H1 (cell line): ENCODE data around the gene LFNG. TPM values are rescaled to one million over a fixed set of nuclear protein-coding genes. Genes with fewer than 3 reads are reported as not detected.

Experiments
- CTCF ChIA-PET: fragments of 300-600 bp; sonication (Branson Sonifier 250); formaldehyde crosslinking; loops from one replicate; lab custom pipeline; 2021; ENCODE audit not compliant: partially characterized antibody; lab: Charles Lee
- POLR2A ChIA-PET: fragments of 300-600 bp; sonication (Branson Sonifier 250); formaldehyde crosslinking; loops from one replicate; lab custom pipeline; 2021; ENCODE audit warnings: inconsistent platforms; ENCODE audit not compliant: partially characterized antibody; lab: Charles Lee
- DNase-seq, 2 experiments: peaks; one replicate each; pipeline versions ENCODE4 v3.0.0 to v3.0.0-alpha.2; 2010 to 2022; ENCODE audit warnings: low spot score in 2 of 2, low read depth in 1 of 2, mixed read lengths in 1 of 2
- FAIRE-seq: peaks from 2 replicates; lab custom pipeline; 2011; peaks lifted over from hg19 to GRCh38; lab: Jason Lieb, UNC
- H2AFZ ChIP-seq: 2 replicates; pipeline ENCODE4 v1.8.1; 2012; ENCODE audit warnings: low read length, inconsistent platforms
- H2AK5ac ChIP-seq: 2 replicates; pipeline ENCODE4 v1.6.1; 2013; ENCODE audit warnings: low read depth, low read length
- H2BK120ac ChIP-seq: replicated peaks from 2 replicates; pipeline ENCODE3; 2013; ENCODE audit warnings: low read depth, low read length, inconsistent platforms
- H2BK12ac ChIP-seq: 2 replicates; pipeline ENCODE4 v1.6.1; 2013; ENCODE audit warnings: low read depth, low read length
- H2BK15ac ChIP-seq: 2 replicates; pipeline ENCODE4 v1.6.1; 2013; ENCODE audit warnings: low read length
- H2BK20ac ChIP-seq: 2 replicates; pipeline ENCODE4 v1.6.1; 2013; ENCODE audit warnings: low read length
- H2BK5ac ChIP-seq: 2 replicates; pipeline ENCODE4 v1.6.1; 2013; ENCODE audit warnings: low read depth, low read length
- H3K14ac ChIP-seq: 2 replicates; pipeline ENCODE4 v1.6.1; 2013; ENCODE audit warnings: inconsistent platforms; ENCODE audit not compliant: insufficient read length
- H3K18ac ChIP-seq: 2 replicates; pipeline ENCODE4 v1.6.1; 2013; ENCODE audit warnings: low read length; ENCODE audit errors: extremely low read depth
- H3K23ac ChIP-seq: 2 replicates; pipeline ENCODE4 v1.6.1; 2013; ENCODE audit warnings: inconsistent platforms; ENCODE audit not compliant: insufficient read length
- H3K23me2 ChIP-seq: 2 replicates; pipeline ENCODE4 v1.6.1; 2013; ENCODE audit warnings: low read depth, low read length
- H3K27ac ChIP-seq: 2 replicates; pipeline ENCODE4 v1.6.1; 2011; ENCODE audit warnings: low read depth, low read length, inconsistent platforms
- H3K27me3 ChIP-seq, 4 experiments: replicated peaks in 1 of 4; 1 replicate in 1 of 4; 2 replicates in 3 of 4; pipeline versions ENCODE4 v1.6.1 to v1.8.1; 2011 to 2013; ENCODE audit warnings: low read length in 3 of 4, mild to moderate bottlenecking in 3 of 4, inconsistent platforms in 2 of 4, mixed read lengths in 2 of 4, moderate library complexity in 1 of 4; ENCODE audit not compliant: control insufficient read depth in 3 of 4, insufficient read depth in 3 of 4; ENCODE audit errors: extremely low read depth in 1 of 4
- H3K36me3 ChIP-seq, 4 experiments: 2 replicates each; pipeline versions ENCODE4 v1.6.1 to v1.8.1; 2011 to 2013; ENCODE audit warnings: mild to moderate bottlenecking in 4 of 4, low read length in 3 of 4, moderate library complexity in 2 of 4, control low read depth in 1 of 4, inconsistent platforms in 1 of 4; ENCODE audit not compliant: insufficient read depth in 4 of 4, control insufficient read depth in 2 of 4
- H3K4ac ChIP-seq: replicated peaks from 2 replicates; pipeline ENCODE3; 2013; ENCODE audit warnings: low read length, low read depth, mixed read lengths, inconsistent platforms; ENCODE audit not compliant: insufficient read length
- H3K4me1 ChIP-seq, 4 experiments: replicated peaks in 1 of 4; 1 replicate in 1 of 4; 2 replicates in 3 of 4; pipeline versions ENCODE4 v1.6.1 to v1.8.1; 2011 to 2013; ENCODE audit warnings: low read length in 3 of 4, inconsistent platforms in 2 of 4, mixed read lengths in 1 of 4; ENCODE audit not compliant: insufficient read depth in 4 of 4, control insufficient read depth in 3 of 4
- H3K4me2 ChIP-seq, 2 experiments: 2 replicates each; pipeline versions ENCODE4 v1.6.1 to v1.8.1; 2011 to 2013; ENCODE audit warnings: low read depth in 2 of 2, low read length in 2 of 2, control low read depth in 1 of 2, inconsistent platforms in 1 of 2, mild to moderate bottlenecking in 1 of 2; ENCODE audit not compliant: insufficient read depth in 1 of 2
- H3K4me3 ChIP-seq, 4 experiments: fragments of 200-600, 300-600 bp in 1 of 4; sonication (generic), shearing (Covaris generic), sonication (Bioruptor Twin) in 1 of 4; 2 replicates each; pipeline versions ENCODE4 v1.5.1 to v1.8.1; 2011 to 2016; ENCODE audit warnings: low read length in 4 of 4, low read depth in 3 of 4, control low read depth in 2 of 4, inconsistent platforms in 2 of 4, mild to moderate bottlenecking in 2 of 4, mixed read lengths in 1 of 4, moderate library complexity in 1 of 4; ENCODE audit not compliant: insufficient read depth in 2 of 4; ENCODE audit errors: extremely low read depth in 1 of 4
- H3K56ac ChIP-seq: replicated peaks from 2 replicates; pipeline ENCODE3; 2013; ENCODE audit warnings: low read depth, mild to moderate bottlenecking, mixed read lengths, low read length, inconsistent platforms; ENCODE audit not compliant: insufficient read length
- H3K79me1 ChIP-seq: 2 replicates; pipeline ENCODE4 v1.6.1; 2013; ENCODE audit warnings: low read depth, low read length, control low read depth
- H3K79me2 ChIP-seq, 2 experiments: 2 replicates each; pipeline versions ENCODE4 v1.6.1 to v1.8.1; 2012 to 2013; ENCODE audit warnings: low read length in 2 of 2, mild to moderate bottlenecking in 2 of 2, inconsistent platforms in 1 of 2; ENCODE audit not compliant: insufficient read depth in 2 of 2, control insufficient read depth in 1 of 2
- H3K9ac ChIP-seq, 4 experiments: replicated peaks in 1 of 4; 1 replicate in 1 of 4; 2 replicates in 3 of 4; pipeline versions ENCODE4 v1.6.1 to v1.8.1; 2011 to 2013; ENCODE audit warnings: low read depth in 3 of 4, low read length in 3 of 4, control low read depth in 2 of 4, mild to moderate bottlenecking in 2 of 4, moderate library complexity in 2 of 4, inconsistent platforms in 1 of 4; ENCODE audit errors: extremely low read depth in 1 of 4
- H3K9me3 ChIP-seq, 2 experiments: 2 replicates each; pipeline versions ENCODE4 v1.6.1 to v1.8.1; 2012 to 2013; ENCODE audit warnings: mild to moderate bottlenecking in 2 of 2, moderate library complexity in 2 of 2, control low read depth in 1 of 2, inconsistent platforms in 1 of 2, low read depth in 1 of 2, low read length in 1 of 2, mixed read lengths in 1 of 2; ENCODE audit not compliant: insufficient read depth in 2 of 2
- H4K20me1 ChIP-seq, 2 experiments: replicated peaks in 1 of 2; 2 replicates each; pipeline versions ENCODE3 to v1.8.1; 2011 to 2013; ENCODE audit warnings: inconsistent platforms in 2 of 2, low read length in 2 of 2, mild to moderate bottlenecking in 1 of 2; ENCODE audit not compliant: insufficient read depth in 2 of 2, control insufficient read depth in 1 of 2
- H4K5ac ChIP-seq: 2 replicates; pipeline ENCODE4 v1.6.1; 2013; ENCODE audit warnings: low read length, low read depth, mixed read lengths, inconsistent platforms; ENCODE audit not compliant: insufficient read length
- H4K8ac ChIP-seq: 2 replicates; pipeline ENCODE4 v1.8.0; 2013; ENCODE audit warnings: mild to moderate bottlenecking, moderate library complexity, low read length, inconsistent platforms; ENCODE audit not compliant: insufficient read depth; ENCODE audit errors: extremely low read depth
- H4K91ac ChIP-seq: replicated peaks from 2 replicates; pipeline ENCODE3; 2013; ENCODE audit warnings: low read length, mixed read lengths, inconsistent platforms; ENCODE audit not compliant: insufficient read length
- ASH2L ChIP-seq: fragments of 200-600, 300-600 bp; sonication (generic); IDR thresholded peaks from one replicate; pipeline ENCODE4 v1.7.1; 2017; ENCODE audit warnings: low read length
- BRCA1 ChIP-seq: IDR thresholded peaks from 2 replicates; pipeline ENCODE4 v1.6.1; 2012; ENCODE audit warnings: low read depth, low read length, improper control_type of control experiment
- CHD1 ChIP-seq: IDR thresholded peaks from 2 replicates; pipeline ENCODE4 v1.6.1; 2012; ENCODE audit warnings: low read depth, low read length, improper control_type of control experiment
- CREB1 ChIP-seq: IDR thresholded peaks from 2 replicates; pipeline ENCODE4 v1.6.1; 2012; ENCODE audit warnings: inconsistent platforms
- CTBP2 ChIP-seq: IDR thresholded peaks from 2 replicates; pipeline ENCODE4 v1.7.0; 2011; ENCODE audit warnings: borderline replicate concordance, mild to moderate bottlenecking, moderate library complexity, mixed read lengths, low read length; ENCODE audit not compliant: insufficient read depth, insufficient read length
- MAFK ChIP-seq: IDR thresholded peaks from 2 replicates; pipeline ENCODE4 v1.6.1; 2012; ENCODE audit warnings: low read depth, mild to moderate bottlenecking, improper control_type of control experiment, low read length
- NANOG ChIP-seq: IDR thresholded peaks from 2 replicates; pipeline ENCODE4 v1.6.1; 2011; ENCODE audit warnings: low read length, low read depth, mild to moderate bottlenecking, inconsistent platforms; ENCODE audit not compliant: insufficient read depth, poor library complexity, severe bottlenecking
- POLR2A ChIP-seq, 2 experiments: IDR thresholded peaks; 1 replicate in 1 of 2; 2 replicates in 1 of 2; pipeline ENCODE4 v1.6.1; 2011; ENCODE audit warnings: low read depth in 2 of 2, low read length in 2 of 2, mild to moderate bottlenecking in 2 of 2; ENCODE audit errors: control extremely low read depth in 1 of 2
- RBBP5 ChIP-seq: IDR thresholded peaks from 2 replicates; pipeline ENCODE4 v1.7.1; 2012; ENCODE audit warnings: low read depth, mild to moderate bottlenecking, inconsistent platforms, low read length, moderate library complexity, borderline replicate concordance
- SAP30 ChIP-seq: fragments of 300-600 bp; sonication (generic); IDR thresholded peaks from 2 replicates; pipeline ENCODE4 v1.7.1; 2012; ENCODE audit warnings: low read length, moderate library complexity, mild to moderate bottlenecking, inconsistent platforms; ENCODE audit not compliant: insufficient read depth, insufficient replicate concordance
- SP1 ChIP-seq: IDR thresholded peaks from 2 replicates; pipeline ENCODE4 v1.6.1; 2011; ENCODE audit warnings: low read depth, low read length
- SP2 ChIP-seq: IDR thresholded peaks from 2 replicates; pipeline ENCODE4 v1.6.1; 2012; ENCODE audit warnings: mild to moderate bottlenecking, low read length, inconsistent platforms
- SRF ChIP-seq: IDR thresholded peaks from 2 replicates; pipeline ENCODE4 v1.6.1; 2011; ENCODE audit warnings: mild to moderate bottlenecking, low read depth, low read length, moderate library complexity
- TAF7 ChIP-seq: optimal IDR thresholded peaks from 2 replicates; pipeline ENCODE3; 2011; ENCODE audit warnings: low read depth, mild to moderate bottlenecking, inconsistent platforms, low read length, moderate library complexity, borderline replicate concordance
- WGBS, 2 experiments: shearing (Covaris generic) in 1 of 2; methylation state at CpG; one replicate each; pipeline versions ENCODE4 v1.1.6 to v1.1.7; 2013 to 2015; ENCODE audit warnings: low lambda C conversion rate in 2 of 2, mixed read lengths in 2 of 2, inconsistent platforms in 1 of 2, low coverage in 1 of 2, missing lambda C conversion rate in 1 of 2; ENCODE audit not compliant: insufficient replicate concordance in 2 of 2, insufficient coverage in 1 of 2, insufficient read length in 1 of 2; ENCODE audit errors: extremely low coverage in 1 of 2, missing lambda C conversion rate in 1 of 2; 5-methylcytosine and 5-hydroxymethylcytosine counted together
- polyA plus RNA-seq, 7 experiments: library from polyadenylated mRNA; depleted of rRNA in 3 of 7; stranded (reverse) in 5 of 7; unstranded in 2 of 7; fragments of >200 nt in 5 of 7; fragments of 200-250 nt in 2 of 7; gene quantifications; 1 replicate in 5 of 7; 2 replicates in 1 of 7; 4 replicates in 1 of 7; pipeline versions ENCODE4 v1.2.1 to v1.2.3, GENCODE V29; 2011 to 2013; ENCODE audit warnings: missing spikeins in 2 of 7, mixed read lengths in 2 of 7
- total RNA-seq: library from RNA; stranded (reverse); fragmentation: NEBNext Ultra II Directional; extraction: Animal tissue kit (Norgen Biotek cat#: 25700); gene quantifications from 2 replicates; pipeline ENCODE4 v1.2.1, GENCODE V29; 2021

LFNG gene
- total and polyA plus RNA-seq, 2 of the 8 experiments (the other 6 are each of a cell fraction or from before 2014, with no cell fraction given) = 31.6 to 35.6 TPM

- H3K4me2 ChIP-seq = peak overlapping the region; percentile 59 to 98
- no peak overlapping the region; the same call in 1 of the 2 replicates for H3K18ac ChIP-seq
- H3K4me3 ChIP-seq = peak overlapping the region; percentile 30 to 79 (median 78)
- H2BK5ac ChIP-seq = peak overlapping the region; percentile 44; the same call in 1 of the 2 replicates
- no peak overlapping the region; the same call in 1 of the 2 replicates for H2AK5ac ChIP-seq
- no peak overlapping the region for H3K14ac ChIP-seq
- H2BK120ac ChIP-seq = no peak overlapping the region
- H3K9ac ChIP-seq = peak overlapping the region in 1 of 4 experiments; percentile 16; a peak in 1 of 7 replicates
- H3K36me3 ChIP-seq = peaks cover 0 to 4% (median under 1%) of the 10 kb centered on the region in 4 experiments; a peak in 5 of 8 replicates
- H3K23me2 ChIP-seq = peaks cover 8% of the 10 kb centered on the region; the same call in 1 of the 2 replicates
- POLR2A ChIA-PET = interaction anchor here (0.6 to 1.3 kb wide), 3 partner anchors 9 to 166 kb away, joined by 3 to 6 read pairs (median 4); no protein-coding TSS in a partner anchor
- no peaks in the 10 kb centered on the region for H3K79me1 ChIP-seq
- peak overlapping the region; percentile 15 for H4K91ac ChIP-seq
- no peak for DNase-seq
- peaks cover 4 to 11% (median 6%) of the 10 kb centered on the region in 4 experiments for H3K4me1 ChIP-seq
- H2AFZ ChIP-seq = no peak overlapping the region
- H4K20me1 ChIP-seq = peaks cover 4 to 10% of the 10 kb centered on the region in 2 experiments
- H3K56ac ChIP-seq = no peak overlapping the region
- WGBS, 2 experiments = 52% methylated on average over 7 of the region's 12 CpGs; no CpG with 5 or more reads in 1 of the 2 experiments
- 0 out of 2 replicates have a peak overlapping the region, but pooled peaks have one; percentile 20 for H3K27ac ChIP-seq
- no peaks in the 10 kb centered on the region for H3K9me3 ChIP-seq
- H4K5ac ChIP-seq = no peak overlapping the region
- H2BK15ac ChIP-seq = no peak overlapping the region
- no peaks in the 10 kb centered on the region for H3K27me3 ChIP-seq
- no peak overlapping the region for H2BK12ac ChIP-seq
- CTCF ChIA-PET = interaction anchor here (1.1 to 1.3 kb wide), 4 partner anchors 9 to 38 kb away, joined by 3 to 4 read pairs (median 4); no protein-coding TSS in a partner anchor
- no peak overlapping the region for H3K4ac ChIP-seq
- H3K23ac ChIP-seq = no peak overlapping the region
- peaks cover 0 to 21% of the 10 kb centered on the region in 2 experiments; a peak in 1 of 4 replicates for H3K79me2 ChIP-seq
- no peak for FAIRE-seq
- H4K8ac ChIP-seq = no peak overlapping the region
- TF ChIP-seq POLR2A (IDR thresholded peaks at IDR 0.05; ENCODE audit: control extremely low read depth in 1 of 2, low read depth in 2 of 2, low read length in 2 of 2) = no peak
- no peak for TF ChIP-seq SP2
- TF ChIP-seq CTBP2 = no peak
- TF ChIP-seq CHD1 = no peak
- TF ChIP-seq BRCA1 = no peak
- no peak for TF ChIP-seq ASH2L
- TF ChIP-seq RBBP5 = no peak
- no peak for TF ChIP-seq SRF
- no peak for TF ChIP-seq MAFK
- no peak for TF ChIP-seq NANOG
- TF ChIP-seq TAF7 = no peak
- TF ChIP-seq CREB1 = no peak
- TF ChIP-seq SP1 = no peak
- TF ChIP-seq SAP30 = no peak
- no peak overlapping the region for H2BK20ac ChIP-seq
These were observed 35.1 kb downstream of the LFNG start for GRCh38 chr7:2554661-2555111.
